NCI-H345 treated with DMSO at 0.1 percent for 48 hours (cell line): Measurements from ENCODE around the gene TMED7.
"Not testable (repeated sequence)": the region's sequence is repeated elsewhere in the genome, so short reads cannot be mapped to it uniquely, and the experiment has no call there.

Source experiments
- DNase-seq: peaks from one replicate; lab custom pipeline; 2025; ENCODE audit not compliant: unreplicated experiment; lab: John Stamatoyannopoulos, UW

TMED7 gene

GRCh38 chr5:115625579-115626444 lies at the start of gene TMED7:
TSS of gene TMED7 (minus strand) at chr5:115626036. CDS start at chr5:115625792, 244 bp downstream.
- peak; percentile 80 for DNase-seq

- DNase-seq = not testable (repeated sequence)
Measured at GRCh38 chr5:115674782-115675181, 48.9 kb upstream of the TMED7 start.

- DNase-seq = no peak
Measured at GRCh38 chr5:115673596-115673995, 47.8 kb upstream of the TMED7 start.

GRCh38 chr5:115671939-115672338 lies 46.1 kb upstream of the TMED7 start:
- DNase-seq = no peak

GRCh38 chr5:115666023-115666422 lies 40.2 kb upstream of the TMED7 start:
- no peak for DNase-seq

GRCh38 chr5:115661563-115661962 lies 35.7 kb upstream of the TMED7 start:
- DNase-seq = no peak

- no peak for DNase-seq
Measured at GRCh38 chr5:115661101-115661500, 35.3 kb upstream of the TMED7 start.

GRCh38 chr5:115657881-115658233 lies 32.0 kb upstream of the TMED7 start:
- no peak for DNase-seq

- DNase-seq = no peak
Measured at GRCh38 chr5:115657125-115657880, 31.5 kb upstream of the TMED7 start.

GRCh38 chr5:115656404-115656803 lies 30.6 kb upstream of the TMED7 start:
- no peak for DNase-seq

- DNase-seq = no peak
Measured at GRCh38 chr5:115655994-115656393, 30.2 kb upstream of the TMED7 start.

- no peak for DNase-seq
Measured at GRCh38 chr5:115649541-115649940, 23.7 kb upstream of the TMED7 start.

- DNase-seq = no peak
Measured at GRCh38 chr5:115648056-115648455, 22.2 kb upstream of the TMED7 start.

- DNase-seq = not testable (repeated sequence)
Measured at GRCh38 chr5:115645386-115645785, 19.6 kb upstream of the TMED7 start.

GRCh38 chr5:115644046-115644445 lies 18.2 kb upstream of the TMED7 start:
- DNase-seq = no peak

- DNase-seq = no peak
Measured at GRCh38 chr5:115641948-115642347, 16.1 kb upstream of the TMED7 start.

- no peak for DNase-seq
Measured at GRCh38 chr5:115640274-115640673, 14.4 kb upstream of the TMED7 start.

- no peak for DNase-seq
Measured at GRCh38 chr5:115639377-115639776, 13.5 kb upstream of the TMED7 start.

- DNase-seq = no peak
Measured at GRCh38 chr5:115637507-115637906, 11.7 kb upstream of the TMED7 start.

GRCh38 chr5:115636008-115636407 lies 10.2 kb upstream of the TMED7 start:
- DNase-seq = no peak

- DNase-seq = peak; percentile 61
Measured at GRCh38 chr5:115634343-115635132, 8.7 kb upstream of the TMED7 start.
